K562 (cell line): Measurements from ENCODE around the gene LLGL2. TPM values are rescaled to one million over a fixed set of nuclear protein-coding genes. Genes with fewer than 3 reads are reported as not detected.

ENCODE experiments used
- CREB1 ChIP-seq, 2 experiments: sonication (generic) in 1 of 2; formaldehyde crosslinking in 1 of 2; IDR thresholded peaks; 2 replicates each; pipeline versions ENCODE4 v1.6.1 to v1.8.0; 2012 to 2022; ENCODE audit warnings: inconsistent platforms in 1 of 2, mild to moderate bottlenecking in 1 of 2, missing genetic modification reagents in 1 of 2, moderate library complexity in 1 of 2
- ESRRB ChIP-seq: fragments of 250-450 bp; sonication (Bioruptor Pico); IDR thresholded peaks from 2 replicates; pipeline ENCODE4 v1.5.0; 2020; ENCODE audit warnings: mild to moderate bottlenecking, moderate library complexity, borderline replicate concordance
- GTF2A2 ChIP-seq: IDR thresholded peaks from 2 replicates; pipeline ENCODE4 v1.6.1; 2016; ENCODE audit warnings: mild to moderate bottlenecking, missing genetic modification characterization, missing compliant biosample characterization
- HOXB6 ChIP-seq: fragments of 250-450 bp; sonication (Bioruptor Pico); IDR thresholded peaks from 2 replicates; pipeline ENCODE4 v1.5.1; 2022; ENCODE audit warnings: mild to moderate bottlenecking, borderline replicate concordance
- LCOR ChIP-seq: sonication (generic); formaldehyde crosslinking; IDR thresholded peaks from 2 replicates; pipeline ENCODE4 v1.8.0; 2022; ENCODE audit warnings: mild to moderate bottlenecking, missing genetic modification reagents
- MCM5 ChIP-seq: fragments of 450-650 bp; IDR thresholded peaks from 2 replicates; pipeline ENCODE4 v1.6.1; 2016; ENCODE audit warnings: low read depth
- MTF1 ChIP-seq: fragments of 250-450 bp; sonication (Bioruptor Pico); IDR thresholded peaks from 2 replicates; pipeline ENCODE4 v1.9.0; 2021; ENCODE audit warnings: moderate library complexity, mild to moderate bottlenecking, inconsistent platforms, borderline replicate concordance
- TAF1 ChIP-seq: IDR thresholded peaks from 2 replicates; pipeline ENCODE4 v1.6.1; 2011; ENCODE audit warnings: mild to moderate bottlenecking, low read length, moderate library complexity; ENCODE audit not compliant: insufficient read depth, control insufficient read depth, severe bottlenecking; ENCODE audit errors: extremely low read depth
- ZNF184 ChIP-seq: sonication (generic); formaldehyde crosslinking; IDR thresholded peaks from 2 replicates; pipeline ENCODE4 v1.5.0; 2020; ENCODE audit warnings: missing genetic modification reagents
- ZNF407 ChIP-seq: fragments of 450-650 bp; IDR thresholded peaks from 2 replicates; pipeline ENCODE4 v1.6.1; 2016; ENCODE audit warnings: low read depth
- ZNF551 ChIP-seq: fragments of 250-450 bp; sonication (Bioruptor Pico); IDR thresholded peaks from 2 replicates; pipeline ENCODE4 v1.5.0; 2021; ENCODE audit warnings: mild to moderate bottlenecking, moderate library complexity
- ZNF740 ChIP-seq, 3 experiments: fragments of 200-800 bp in 1 of 3; sonication (Bioruptor generic) in 1 of 3; sonication (generic) in 1 of 3; formaldehyde crosslinking in 1 of 3; IDR thresholded peaks; 2 replicates each; pipeline versions ENCODE4 v1.6.1 to v1.8.0; 2016 to 2022; ENCODE audit warnings: mild to moderate bottlenecking in 2 of 3, missing compliant biosample characterization in 2 of 3, missing genetic modification characterization in 2 of 3, missing genetic modification reagents in 1 of 3
- ZNF77 ChIP-seq: fragments of 250-450 bp; sonication (Bioruptor Pico); IDR thresholded peaks from 2 replicates; pipeline ENCODE4 v1.5.0; 2020
- ZSCAN32 ChIP-seq: fragments of 450-650 bp; formaldehyde crosslinking; IDR thresholded peaks from 2 replicates; pipeline ENCODE4 v1.4.0; 2020; ENCODE audit warnings: mild to moderate bottlenecking, moderate library complexity
- polyA plus RNA-seq, 8 experiments: library from polyadenylated mRNA; depleted of rRNA in 4 of 8; stranded (reverse) in 5 of 8; unstranded in 3 of 8; fragments of >200 nt; fragmentation: Nextera tagmentation in 2 of 8; fragmentation: Illumina TruSeq in 1 of 8; extraction: Ambion mirVana in 2 of 8; extraction: Trizol in 1 of 8; gene quantifications; 2 replicates each; pipeline versions ENCODE4 v1.2.1 to v1.2.3, GENCODE V29; 2011 to 2014; ENCODE audit warnings: inconsistent platforms in 1 of 8, missing spikeins in 1 of 8
- total RNA-seq, 7 experiments: library from RNA; depleted of rRNA in 6 of 7; stranded (reverse); fragments of >200 nt in 6 of 7; fragmentation: Illumina TruSeq in 2 of 7; extraction: Trizol in 2 of 7; gene quantifications; 2 replicates each; pipeline versions ENCODE4 v1.2.1 to v1.2.3, GENCODE V29; 2011 to 2021; ENCODE audit warnings: low replicate concordance in 1 of 7
- TF ChIP-seq, protein P1 (sequence below): IDR thresholded peaks from 2 replicates; pipeline ENCODE4 v1.6.1; 2012; ENCODE audit warnings: low read depth, low read length, improper control_type of control experiment, borderline replicate concordance

LLGL2 gene
- total and polyA plus RNA-seq, 9 of the 15 experiments (the other 6 are each of a cell fraction or from before 2014, with no cell fraction given): 0.32 to 24.4 (median 10.2) TPM

- TF ChIP-seq ZNF184: no peak
- TF ChIP-seq ZNF77: no peak
- TF ChIP-seq ZNF551 (CRISPR knock-in tag): no peak
- TF ChIP-seq MTF1 (CRISPR knock-in tag): no peak
- TF ChIP-seq ZNF740 (CRISPR knock-in tag; IDR thresholded peaks at IDR 0.05): no peak
- TF ChIP-seq ZNF740 (tag; IDR thresholded peaks at IDR 0.05): no peak
- no peak for TF ChIP-seq HOXB6
- TF ChIP-seq, protein P1, sequence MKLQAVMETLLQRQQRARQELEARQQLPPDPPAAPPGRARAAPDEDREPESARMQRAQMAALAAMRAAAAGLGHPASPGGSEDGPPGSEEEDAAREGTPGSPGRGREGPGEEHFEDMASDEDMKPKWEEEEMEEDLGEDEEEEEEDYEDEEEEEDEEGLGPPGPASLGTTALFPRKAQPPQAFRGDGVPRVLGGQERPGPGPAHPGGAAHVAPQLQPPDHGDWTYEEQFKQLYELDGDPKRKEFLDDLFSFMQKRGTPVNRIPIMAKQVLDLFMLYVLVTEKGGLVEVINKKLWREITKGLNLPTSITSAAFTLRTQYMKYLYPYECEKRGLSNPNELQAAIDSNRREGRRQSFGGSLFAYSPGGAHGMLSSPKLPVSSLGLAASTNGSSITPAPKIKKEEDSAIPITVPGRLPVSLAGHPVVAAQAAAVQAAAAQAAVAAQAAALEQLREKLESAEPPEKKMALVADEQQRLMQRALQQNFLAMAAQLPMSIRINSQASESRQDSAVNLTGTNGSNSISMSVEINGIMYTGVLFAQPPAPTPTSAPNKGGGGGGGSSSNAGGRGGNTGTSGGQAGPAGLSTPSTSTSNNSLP: no peak
- no peak for TF ChIP-seq TAF1
- no peak for TF ChIP-seq CREB1 (IDR thresholded peaks at IDR 0.05)
- TF ChIP-seq CREB1 (CRISPR knock-in tag; IDR thresholded peaks at IDR 0.05): peak; percentile 54; the same call in 1 of the 2 replicates
- no peak for TF ChIP-seq MCM5
- TF ChIP-seq ZNF407: no peak
- TF ChIP-seq ZSCAN32 (CRISPR knock-in tag): no peak
- TF ChIP-seq LCOR (CRISPR knock-in tag): peak; percentile 85; the same call in 1 of the 2 replicates
- no peak for TF ChIP-seq GTF2A2 (tag)
- no peak for TF ChIP-seq ESRRB
Measured at GRCh38 chr17:75601057-75601987, 75.8 kb downstream of the LLGL2 start (continued).
